Lung (tissue), 12 donors: ENCODE data around the gene DPH2. TPM values are rescaled to one million over a fixed set of nuclear protein-coding genes. Genes with fewer than 3 reads are reported as not detected.

Experiments used
- ATAC-seq: fragments of 200-7000 bp; cut with Tn5 transposase; one replicate; pipeline ENCODE4 v1.9.1; 2020; ENCODE audit warnings: moderate number of reproducible peaks; ENCODE audit not compliant: insufficient read depth, low FRiP score
- DNase-seq, 3 donors: peaks; one replicate each; pipeline ENCODE4 v3.0.0-alpha.2; 2013 to 2017
- H3K27ac ChIP-seq, 2 donors: one replicate each; pipeline ENCODE4 v1.5.1; 2013; ENCODE audit warnings: mild to moderate bottlenecking in 2 of 2, moderate library complexity in 2 of 2, control low read depth in 1 of 2, inconsistent platforms in 1 of 2, low read depth in 1 of 2, low read length in 1 of 2
- H3K27me3 ChIP-seq, 3 donors: one replicate each; pipeline ENCODE4 v1.5.1; 2013; ENCODE audit warnings: low read length in 2 of 3; ENCODE audit not compliant: control insufficient read depth in 3 of 3, insufficient read depth in 3 of 3
- H3K36me3 ChIP-seq, 4 donors: one replicate each; pipeline ENCODE4 v1.5.1; 2013; ENCODE audit warnings: low read length in 4 of 4, mild to moderate bottlenecking in 1 of 4, moderate library complexity in 1 of 4; ENCODE audit not compliant: control insufficient read depth in 4 of 4, insufficient read depth in 4 of 4
- H3K4me1 ChIP-seq, 5 donors: one replicate each; pipeline ENCODE4 v1.5.1; 2013; ENCODE audit warnings: low read length in 5 of 5, mild to moderate bottlenecking in 2 of 5, moderate library complexity in 1 of 5; ENCODE audit not compliant: control insufficient read depth in 5 of 5, insufficient read depth in 5 of 5
- H3K4me3 ChIP-seq: one replicate; pipeline ENCODE4 v1.5.1; 2013; ENCODE audit warnings: mild to moderate bottlenecking, control low read depth, moderate library complexity
- H3K9ac ChIP-seq, 2 donors: one replicate each; pipeline ENCODE4 v1.5.1; 2013; ENCODE audit warnings: low read length in 2 of 2, control low read depth in 1 of 2; ENCODE audit not compliant: insufficient read depth in 1 of 2
- H3K9me3 ChIP-seq, 4 donors: one replicate each; pipeline ENCODE4 v1.5.1; 2013; ENCODE audit warnings: low read length in 3 of 4, mild to moderate bottlenecking in 1 of 4, moderate library complexity in 1 of 4; ENCODE audit not compliant: control insufficient read depth in 4 of 4, insufficient read depth in 3 of 4
- WGBS, 2 donors: extraction: QIAGEN DNeasy Blood & Tissue Kit; methylation state at CpG; one replicate each; pipeline ENCODE4 v1.1.7; 2013; 5-methylcytosine and 5-hydroxymethylcytosine counted together
- polyA plus RNA-seq, 2 donors: library from polyadenylated mRNA; stranded (reverse); fragments of 200-250 nt; gene quantifications; one replicate each; pipeline ENCODE4 v1.2.1, GENCODE V29; 2013
- total RNA-seq, 2 donors: library from RNA; depleted of rRNA in 1 of 2; stranded (reverse); fragments of >200 nt in 1 of 2; gene quantifications; one replicate each; pipeline ENCODE4 v1.2.1, GENCODE V29; 2014 to 2021
- TF ChIP-seq, protein P1 (sequence below): IDR thresholded peaks from 2 replicates; pipeline ENCODE4 v1.5.1; 2012; ENCODE audit warnings: mild to moderate bottlenecking; ENCODE audit errors: control extremely low read depth, extremely low read depth
- donor health status: control.
- donor health status: control.
- donor health status: Bipolar disorder and iron deficiency.
- donor health status: healthy.
- donor health status: DM: yes; HTN: yes; CAD: no.

DPH2 gene
- total and polyA plus RNA-seq, 4 donors = 11.6 to 28.5 (median 21.3) TPM

DNA sequence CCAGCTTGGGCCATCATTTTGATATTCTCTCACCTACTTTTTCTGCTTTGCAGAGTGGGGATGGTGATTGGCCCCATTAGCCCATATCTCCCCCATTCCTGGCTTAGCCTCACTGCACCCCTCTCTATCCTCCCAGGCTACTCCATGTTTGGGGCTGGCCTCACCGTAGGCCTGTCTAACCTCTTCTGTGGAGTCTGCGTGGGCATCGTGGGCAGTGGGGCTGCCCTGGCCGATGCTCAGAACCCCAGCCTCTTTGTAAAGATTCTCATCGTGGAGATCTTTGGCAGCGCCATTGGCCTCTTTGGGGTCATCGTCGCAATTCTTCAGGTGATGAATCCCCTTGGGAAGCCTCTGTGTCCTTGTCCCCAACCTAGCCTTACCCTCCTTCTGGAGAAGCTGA lies 7.1 kb downstream of the DPH2 start:
- H3K4me3 ChIP-seq = no peak overlapping the region
- TF ChIP-seq, protein P1, sequence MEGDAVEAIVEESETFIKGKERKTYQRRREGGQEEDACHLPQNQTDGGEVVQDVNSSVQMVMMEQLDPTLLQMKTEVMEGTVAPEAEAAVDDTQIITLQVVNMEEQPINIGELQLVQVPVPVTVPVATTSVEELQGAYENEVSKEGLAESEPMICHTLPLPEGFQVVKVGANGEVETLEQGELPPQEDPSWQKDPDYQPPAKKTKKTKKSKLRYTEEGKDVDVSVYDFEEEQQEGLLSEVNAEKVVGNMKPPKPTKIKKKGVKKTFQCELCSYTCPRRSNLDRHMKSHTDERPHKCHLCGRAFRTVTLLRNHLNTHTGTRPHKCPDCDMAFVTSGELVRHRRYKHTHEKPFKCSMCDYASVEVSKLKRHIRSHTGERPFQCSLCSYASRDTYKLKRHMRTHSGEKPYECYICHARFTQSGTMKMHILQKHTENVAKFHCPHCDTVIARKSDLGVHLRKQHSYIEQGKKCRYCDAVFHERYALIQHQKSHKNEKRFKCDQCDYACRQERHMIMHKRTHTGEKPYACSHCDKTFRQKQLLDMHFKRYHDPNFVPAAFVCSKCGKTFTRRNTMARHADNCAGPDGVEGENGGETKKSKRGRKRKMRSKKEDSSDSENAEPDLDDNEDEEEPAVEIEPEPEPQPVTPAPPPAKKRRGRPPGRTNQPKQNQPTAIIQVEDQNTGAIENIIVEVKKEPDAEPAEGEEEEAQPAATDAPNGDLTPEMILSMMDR = no peak
- no peak overlapping the region for H3K9ac ChIP-seq
- no peak overlapping the region for H3K27ac ChIP-seq
- WGBS, 2 donors = 93 to 95% methylated on average over 8 of the region's 8 CpGs
- ATAC-seq (no peak), DNase-seq (no peak)
- H3K4me1 ChIP-seq = peaks cover 0 to 37% (median 19%) of the 10 kb centered on the region in 5 donors
- peaks cover 0 to 21% (median 14%) of the 10 kb centered on the region in 4 donors for H3K36me3 ChIP-seq
- H3K27me3 ChIP-seq = no peaks in the 10 kb centered on the region
- H3K9me3 ChIP-seq = no peaks in the 10 kb centered on the region

DNA sequence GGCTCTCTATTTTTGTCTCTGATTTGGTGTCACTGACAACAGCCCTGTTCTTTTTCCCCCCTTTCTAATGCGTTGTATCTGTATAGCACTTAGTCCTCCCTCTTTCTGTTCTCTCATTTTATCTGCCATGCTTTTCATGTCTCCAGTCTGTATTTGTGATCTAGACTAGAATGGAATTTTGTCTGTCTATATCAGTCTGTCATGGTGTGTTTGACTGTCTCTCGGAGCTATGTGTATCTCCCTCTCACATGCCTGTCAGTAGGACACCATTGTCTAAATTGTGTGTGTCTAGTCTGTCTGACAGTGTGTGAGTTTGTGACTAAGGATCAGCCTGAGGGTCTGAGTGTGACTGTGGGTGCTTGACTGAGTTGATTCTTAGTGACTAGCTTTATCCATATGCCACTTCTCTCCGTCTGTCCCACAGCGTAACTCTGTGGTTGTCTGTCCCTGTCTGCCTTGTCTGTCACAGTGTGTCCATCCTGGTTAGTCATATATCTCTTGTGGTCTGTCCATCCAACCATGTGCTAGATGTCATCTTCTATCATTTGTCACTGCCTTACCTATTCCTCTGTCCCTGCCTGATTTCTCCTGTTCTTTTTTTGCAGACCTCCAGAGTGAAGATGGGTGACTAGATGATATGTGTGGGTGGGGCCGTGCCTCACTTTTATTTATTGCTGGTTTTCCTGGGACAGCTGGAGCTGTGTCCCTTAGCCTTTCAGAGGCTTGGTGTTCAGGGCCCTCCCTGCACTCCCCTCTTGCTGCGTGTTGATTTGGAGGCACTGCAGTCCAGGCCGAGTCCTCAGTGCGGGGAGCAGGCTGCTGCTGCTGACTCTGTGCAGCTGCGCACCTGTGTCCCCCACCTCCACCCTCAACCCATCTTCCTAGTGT lies 7.8 kb downstream of the DPH2 start:
- Histone ChIP-seq H3K36me3 (peaks cover 0 to 16% (median 13%) of the 10 kb centered on the region in 4 donors), H3K9me3 (no peaks in the 10 kb centered on the region), H3K27me3 (no peaks in the 10 kb centered on the region), H3K27ac (no peak overlapping the region), H3K9ac (no peak overlapping the region), H3K4me1 (peaks cover 0 to 37% (median 19%) of the 10 kb centered on the region in 5 donors), H3K4me3 (no peak overlapping the region)
- no peak for DNase-seq
- no peak for ATAC-seq
- TF ChIP-seq, protein P1 = no peak
- 83 to 86% methylated on average over 9 of the region's 9 CpGs for WGBS, 2 donors

DNA sequence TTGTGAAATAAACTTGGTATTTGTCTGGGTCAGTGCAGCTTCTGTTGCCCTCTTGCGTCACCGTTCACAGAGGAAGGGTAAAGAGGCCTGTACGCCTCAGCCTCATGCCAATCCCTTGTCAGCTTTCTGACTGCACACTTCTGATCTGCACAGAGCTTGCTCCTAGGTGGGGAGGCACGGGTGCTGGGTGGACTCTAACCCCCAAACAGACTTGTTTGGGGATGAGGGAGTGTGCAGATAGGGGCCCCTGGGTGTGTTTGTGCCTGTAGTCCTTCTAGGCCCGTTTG lies 8.4 kb downstream of the DPH2 start:
- Histone ChIP-seq H3K9me3 (no peaks in the 10 kb centered on the region), H3K4me1 (peaks cover 0 to 37% (median 19%) of the 10 kb centered on the region in 5 donors), H3K9ac (no peak overlapping the region), H3K27ac (no peak overlapping the region), H3K27me3 (no peaks in the 10 kb centered on the region), H3K4me3 (no peak overlapping the region), H3K36me3 (peaks cover 0 to 17% (median 13%) of the 10 kb centered on the region in 4 donors)
- no peak for ATAC-seq
- TF ChIP-seq, protein P1 = no peak
- 53 to 68% methylated on average over 5 of the region's 5 CpGs for WGBS, 2 donors
- no peak for DNase-seq
